Measurements from ENCODE around the gene CAPN10. TPM values are rescaled to one million over a fixed set of nuclear protein-coding genes. Genes with fewer than 3 reads are reported as not detected.

CAPN10 gene
- total RNA-seq, 4 donors from 2014 or later, result 6.8 to 12.2 (median 7.5) TPM

- DNase-seq (no peak), ATAC-seq (no peak)
- intact Hi-C loops (cut with DNase I; ENCODE audit: low total_unique reads), result loop anchor here (10.0 kb wide), 3 partner anchors 252 to 1052 kb away; partner anchors contain the start of genes ATG4B, NDUFA10 and THAP4
- no peak for TF ChIP-seq POLR2A (IDR thresholded peaks at IDR 0.05)
- TF ChIP-seq CTCF (IDR thresholded peaks at IDR 0.05 in 4 of 5, conservative IDR thresholded peaks at IDR 0.05 in 1 of 5), result no peak
- Histone ChIP-seq H3K27me3 (no peaks in the 10 kb centered on the region), H3K4me1 (peaks cover 25 to 32% of the 10 kb centered on the region in 2 donors), H3K36me3 (peaks cover 0 to 5% of the 10 kb centered on the region in 2 donors), H3K27ac (no peak overlapping the region), H3K4me3 (no peak overlapping the region), H3K9me3 (no peaks in the 10 kb centered on the region)
- in situ Hi-C loops (cut with MboI; ENCODE audit: low sequenced_read_pairs in 4 of 4), result no loop called here
Observed at GRCh38 chr2:240582781-240583180, 3.8 kb upstream of the CAPN10 start.

GRCh38 chr2:240583774-240584173 is 2.8 kb upstream of the CAPN10 start:
- Histone ChIP-seq H3K36me3 (no peaks in the 10 kb centered on the region), H3K4me1 (peaks cover 32 to 39% of the 10 kb centered on the region in 2 donors), H3K4me3 (no peak overlapping the region), H3K9me3 (no peaks in the 10 kb centered on the region), H3K27ac (no peak overlapping the region), H3K27me3 (no peaks in the 10 kb centered on the region)
- intact Hi-C loops (cut with DNase I; ENCODE audit: low total_unique reads) (loop anchor here (10.0 kb wide), 3 partner anchors 251 to 1051 kb away; partner anchors contain the start of genes ATG4B, NDUFA10 and THAP4), in situ Hi-C loops (cut with MboI; ENCODE audit: low sequenced_read_pairs in 4 of 4) (no loop called here)
- TF ChIP-seq CTCF (IDR thresholded peaks at IDR 0.05 in 4 of 5, conservative IDR thresholded peaks at IDR 0.05 in 1 of 5) (no peak), POLR2A (IDR thresholded peaks at IDR 0.05) (no peak)
- ATAC-seq (no peak), DNase-seq (no peak)

GRCh38 chr2:240584486-240585031 is 2.0 kb upstream of the CAPN10 start:
- H3K4me1 ChIP-seq, result peaks cover 32 to 39% of the 10 kb centered on the region in 2 donors
- DNase-seq, result peak in 1 of 2 donors; percentile 68
- in situ Hi-C loops (cut with MboI; ENCODE audit: low sequenced_read_pairs in 4 of 4), result no loop called here
- H3K27me3 ChIP-seq, result no peaks in the 10 kb centered on the region
- peak in 1 of 2 donors; percentile 22 for ATAC-seq
- TF ChIP-seq POLR2A (IDR thresholded peaks at IDR 0.05) (peak in 1 of 2 donors; percentile 31), CTCF (IDR thresholded peaks at IDR 0.05 in 4 of 5, conservative IDR thresholded peaks at IDR 0.05 in 1 of 5) (no peak)
- H3K27ac ChIP-seq, result peak overlapping the region; percentile 91 to 98 (median 96)
- no peaks in the 10 kb centered on the region for H3K36me3 ChIP-seq
- intact Hi-C loops (cut with DNase I; ENCODE audit: low total_unique reads), result loop anchor here (5.0 to 10.0 kb wide), 4 partner anchors 250 to 1050 kb away; partner anchors contain the start of genes ATG4B, NDUFA10, SNED1 and THAP4
- H3K9me3 ChIP-seq, result no peaks in the 10 kb centered on the region
- peak overlapping the region; percentile 74 to 98 (median 92) for H3K4me3 ChIP-seq

GRCh38 chr2:240585101-240585500 is 1.4 kb upstream of the CAPN10 start:
- Histone ChIP-seq H3K9me3 (no peaks in the 10 kb centered on the region), H3K27me3 (no peaks in the 10 kb centered on the region), H3K27ac (peak overlapping the region; percentile 91 to 98 (median 96)), H3K4me3 (peak overlapping the region; percentile 74 to 98 (median 92)), H3K36me3 (no peaks in the 10 kb centered on the region), H3K4me1 (peaks cover 32 to 39% of the 10 kb centered on the region in 2 donors)
- DNase-seq (no peak), ATAC-seq (no peak)
- in situ Hi-C loops (cut with MboI; ENCODE audit: low sequenced_read_pairs in 4 of 4) (no loop called here), intact Hi-C loops (cut with DNase I; ENCODE audit: low total_unique reads) (loop anchor here (5.0 to 10.0 kb wide), 4 partner anchors 250 to 1050 kb away; partner anchors contain the start of genes ATG4B, NDUFA10, SNED1 and THAP4)
- TF ChIP-seq CTCF (IDR thresholded peaks at IDR 0.05 in 4 of 5, conservative IDR thresholded peaks at IDR 0.05 in 1 of 5), result no peak
- no peak for TF ChIP-seq POLR2A (IDR thresholded peaks at IDR 0.05)
